ENCODE data around the gene FHIP1B.
A peak's percentile ranks its signal among the peaks of the same experiment; 100 is the strongest.
"Not testable (repeated sequence)": the region's sequence is repeated elsewhere in the genome, so short reads cannot be mapped to it uniquely, and the experiment has no call there.

The FHIP1B gene

GRCh38 chr11:6234387-6235107, at the start of gene FHIP1B:
FHIP1B (minus strand) TSS chr11:6234636; CDS start chr11:6224516, 10,120 bp downstream.
- peak; percentile 100 for DNase-seq

- DNase-seq, result no peak
These were observed 49.1 kb upstream of the FHIP1B start for GRCh38 chr11:6283453-6284023.

GRCh38 chr11:6280809-6281208, 46.4 kb upstream of the FHIP1B start:
- DNase-seq, result not testable (repeated sequence)

GRCh38 chr11:6273188-6273587, 38.8 kb upstream of the FHIP1B start:
- no peak for DNase-seq

- no peak for DNase-seq
These were observed 37.2 kb upstream of the FHIP1B start for GRCh38 chr11:6271598-6271997.

GRCh38 chr11:6270584-6271246, 36.3 kb upstream of the FHIP1B start:
- no peak for DNase-seq

- DNase-seq, result no peak
These were observed 35.6 kb upstream of the FHIP1B start for GRCh38 chr11:6269994-6270393.

- DNase-seq, result no peak
These were observed 34.4 kb upstream of the FHIP1B start for GRCh38 chr11:6268820-6269219.

GRCh38 chr11:6263662-6264061, 29.2 kb upstream of the FHIP1B start:
- no peak for DNase-seq

- no peak for DNase-seq
These were observed 25.8 kb upstream of the FHIP1B start for GRCh38 chr11:6260207-6260726.

GRCh38 chr11:6258571-6259081, 24.2 kb upstream of the FHIP1B start:
- DNase-seq, result no peak

GRCh38 chr11:6258141-6258540, 23.7 kb upstream of the FHIP1B start:
- DNase-seq, result no peak

GRCh38 chr11:6253197-6253596, 18.8 kb upstream of the FHIP1B start:
- DNase-seq, result no peak

- no peak for DNase-seq
These were observed 17.6 kb upstream of the FHIP1B start for GRCh38 chr11:6251990-6252473.

GRCh38 chr11:6251120-6251733, 16.8 kb upstream of the FHIP1B start:
- peak; percentile 57 for DNase-seq

- DNase-seq, result no peak
These were observed 15.5 kb upstream of the FHIP1B start for GRCh38 chr11:6249770-6250555.

- DNase-seq, result not testable (repeated sequence)
These were observed 14.5 kb upstream of the FHIP1B start for GRCh38 chr11:6248897-6249296.

GRCh38 chr11:6248248-6248647, 13.8 kb upstream of the FHIP1B start:
- no peak for DNase-seq

- DNase-seq, result no peak
These were observed 11.1 kb upstream of the FHIP1B start for GRCh38 chr11:6245536-6245935.

- no peak for DNase-seq
These were observed 6.9 kb upstream of the FHIP1B start for GRCh38 chr11:6241316-6241715.

GRCh38 chr11:6240781-6241180, 6.3 kb upstream of the FHIP1B start:
- no peak for DNase-seq

- no peak for DNase-seq
These were observed 5.7 kb upstream of the FHIP1B start for GRCh38 chr11:6240139-6240538.
